Spleen (tissue), 7 donors: ENCODE data around the gene FAM234A.
"Not testable (repeated sequence)": the region's sequence is repeated elsewhere in the genome, so short reads cannot be mapped to it uniquely, and the experiment has no call there.

ENCODE experiments used
- CTCF ChIP-seq, 11 experiments: fragments of 200-600 bp in 7 of 11; fragments of 450-650 bp in 4 of 11; sonication (generic) in 4 of 11; IDR thresholded peaks in 8 of 11; conservative IDR thresholded peaks in 3 of 11; 1 replicate in 7 of 11; 2 replicates in 4 of 11; pipeline versions ENCODE4 v1.4.0 to v1.8.0; 2016 to 2021; ENCODE audit warnings: antibody characterized with exemption in 11 of 11, inconsistent platforms in 4 of 11, mild to moderate bottlenecking in 1 of 11
- POLR2A ChIP-seq, 3 donors: fragments of 450-650 bp; IDR thresholded peaks; one replicate each; pipeline ENCODE4 v1.5.1; 2017; ENCODE audit warnings: antibody characterized with exemption in 3 of 3, mild to moderate bottlenecking in 1 of 3
- donor health status: DM: no; HTN: no; CAD: no; lungs with moderate emphysema.
- donor health status: DM: no; HTN: no; CAD: no.
- donor health status: DM: no; HTN: no; CAD: no.

- not testable (repeated sequence) for TF ChIP-seq CTCF (IDR thresholded peaks at IDR 0.05 in 8 of 11, conservative IDR thresholded peaks at IDR 0.05 in 3 of 11); POLR2A (IDR thresholded peaks at IDR 0.05)
Observed at GRCh38 chr16:230351-230750, 4.3 kb upstream of the FAM234A start.
